Activated T-helper 1 cell treated with anti-CD3 and anti-CD28 coated beads, Interleukin-2, amount 50 U/mL, for 16 hours (primary cell): ENCODE data around the gene BCAR1.
"Not testable (repeated sequence)": the region's sequence is repeated elsewhere in the genome, so short reads cannot be mapped to it uniquely, and the experiment has no call there.

Experiments used
- DNase-seq, 2 donors: peaks; one replicate each; pipeline ENCODE4 v3.0.0-alpha.2; 2020; ENCODE audit warnings: low read depth in 1 of 2, low spot score in 1 of 2

The BCAR1 gene

GRCh38 chr16:75225678-75226515, 25.5 kb downstream of the BCAR1 start:
- DNase-seq: no peak

DNA sequence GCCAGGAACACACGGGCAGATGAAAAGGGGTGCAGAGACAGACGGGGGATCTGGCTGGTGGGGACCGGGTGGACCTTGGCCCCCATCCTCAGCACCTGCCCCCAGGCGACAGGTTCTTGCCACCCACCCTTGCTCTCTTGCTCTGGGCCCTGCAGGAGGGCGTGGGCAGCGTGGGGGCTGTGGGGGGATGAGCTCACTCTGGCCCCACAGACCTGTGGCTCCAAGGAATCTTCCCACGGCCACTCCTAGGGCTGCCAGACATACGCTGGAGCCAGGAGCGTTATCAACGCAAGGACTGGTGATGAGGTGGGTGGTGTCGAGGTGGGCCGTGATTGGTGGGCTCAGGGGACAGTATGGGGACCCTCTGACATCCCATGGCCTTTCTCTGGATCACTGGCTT, 26.3 kb downstream of the BCAR1 start:
- no peak for DNase-seq

GRCh38 chr16:75224306-75225082, 26.9 kb downstream of the BCAR1 start:
- no peak for DNase-seq

- not testable (repeated sequence) for DNase-seq
Measured at GRCh38 chr16:75223129-75223528, 28.3 kb downstream of the BCAR1 start.

DNA sequence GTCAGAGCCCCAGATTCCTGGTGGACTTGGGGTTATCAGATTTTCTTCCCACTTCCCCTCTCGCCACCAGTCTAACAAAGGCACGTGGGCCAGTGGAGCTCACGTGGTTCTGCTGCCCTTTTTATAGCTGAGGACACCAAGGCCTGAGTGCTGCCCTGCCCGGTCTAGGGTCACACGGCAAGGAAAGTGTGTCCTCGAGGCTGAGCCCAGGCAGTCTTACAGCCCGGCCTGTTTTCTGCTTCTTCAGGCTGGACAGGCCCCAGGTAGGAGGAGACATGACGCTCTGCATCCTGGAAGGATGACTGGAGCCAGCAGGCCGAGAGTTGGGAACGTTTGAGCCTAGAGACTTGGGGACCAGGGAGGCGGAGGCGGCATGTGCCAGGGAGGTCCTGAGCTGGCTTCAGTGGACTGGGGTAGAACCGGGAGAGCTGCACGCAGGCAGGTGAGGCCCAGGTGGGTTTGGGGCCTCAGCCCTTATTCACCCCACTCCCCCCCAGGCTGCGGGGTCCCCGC, 29.1 kb downstream of the BCAR1 start:
- no peak for DNase-seq

DNA sequence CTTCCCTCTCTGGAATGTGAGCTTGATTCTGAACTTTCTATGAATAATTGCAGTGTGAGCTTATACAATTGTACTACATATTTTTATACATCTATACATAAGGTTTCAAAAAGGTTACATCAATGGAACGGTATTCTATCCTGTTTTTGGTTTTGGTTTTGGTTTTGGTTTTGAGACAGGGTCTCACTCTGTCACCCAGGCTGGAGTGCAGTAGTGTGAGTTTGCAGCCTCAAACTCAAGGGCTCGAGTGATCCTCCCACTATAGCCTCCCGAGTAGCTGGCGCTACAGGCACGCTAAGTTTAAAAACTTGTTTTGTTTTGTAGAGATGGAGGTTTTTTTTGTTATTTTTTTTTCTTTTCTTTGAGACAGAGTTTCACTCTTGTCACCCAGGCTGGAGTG, 31.6 kb downstream of the BCAR1 start:
- no peak for DNase-seq

DNA sequence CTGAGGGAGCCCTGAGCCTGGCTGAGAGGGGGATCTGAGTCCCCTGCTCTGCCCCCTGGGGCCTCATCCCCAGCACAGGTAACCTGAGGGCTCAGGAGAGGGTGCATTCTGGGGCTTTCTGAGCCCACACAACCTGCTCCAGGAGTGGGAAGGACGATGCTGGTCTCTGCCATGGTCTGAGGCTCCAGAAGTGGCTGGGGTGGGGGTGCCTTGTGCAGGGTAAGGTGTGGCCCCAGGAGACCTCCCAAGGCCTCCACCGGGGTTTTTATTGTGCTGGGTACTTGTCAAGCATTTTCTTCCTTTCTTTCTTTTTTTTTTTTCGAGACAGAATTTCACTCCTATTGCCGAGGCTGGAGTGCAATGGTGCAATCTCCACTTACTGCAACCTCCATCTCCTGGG, 32.3 kb downstream of the BCAR1 start:
- no peak for DNase-seq

DNA sequence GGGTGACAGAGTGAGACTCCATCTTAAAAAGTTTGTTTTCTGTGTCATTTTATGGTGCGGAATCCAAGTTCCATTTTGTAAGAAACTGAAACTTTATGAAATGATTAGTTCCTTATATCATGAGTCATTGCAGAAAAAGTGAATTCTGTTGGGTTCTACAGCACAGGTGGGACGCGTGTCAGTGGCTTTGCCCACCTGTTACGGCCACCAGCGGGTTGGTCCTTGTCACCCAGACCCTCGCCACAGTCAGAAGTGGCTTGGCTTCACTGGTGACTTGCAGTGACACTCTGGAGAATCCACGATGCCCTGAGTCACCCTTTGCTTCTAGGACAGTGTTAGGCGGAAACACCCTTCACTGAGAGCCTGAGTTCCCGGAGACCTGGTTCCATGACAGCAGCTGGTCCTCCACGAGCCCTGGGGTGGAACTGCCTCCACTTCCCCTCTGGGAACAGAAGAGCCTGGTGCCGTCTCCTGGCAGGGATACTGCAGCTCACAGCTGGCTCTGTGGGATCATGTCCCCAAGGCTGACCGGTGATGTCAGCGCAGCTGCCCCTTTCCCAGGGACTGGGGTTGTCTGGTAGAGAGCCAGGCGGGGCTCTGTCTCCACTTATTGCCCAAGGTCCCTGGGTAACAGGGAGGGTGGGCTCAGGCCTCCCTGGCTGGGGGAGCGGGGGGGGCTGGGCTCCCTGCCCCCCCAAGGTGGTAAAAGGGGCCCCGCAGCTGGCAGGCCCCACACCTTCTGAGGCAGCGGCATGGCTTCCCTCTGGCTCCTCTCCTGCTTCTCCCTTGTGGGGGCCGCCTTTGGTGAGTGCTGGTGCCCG, 33.0 kb downstream of the BCAR1 start, which contains the start of gene CTRB1:
TSS of gene CTRB1 (plus strand) at position 733 of the 821 bp plus-strand sequence. CDS start at position 753, 20 bp downstream.
- no peak for DNase-seq

DNA sequence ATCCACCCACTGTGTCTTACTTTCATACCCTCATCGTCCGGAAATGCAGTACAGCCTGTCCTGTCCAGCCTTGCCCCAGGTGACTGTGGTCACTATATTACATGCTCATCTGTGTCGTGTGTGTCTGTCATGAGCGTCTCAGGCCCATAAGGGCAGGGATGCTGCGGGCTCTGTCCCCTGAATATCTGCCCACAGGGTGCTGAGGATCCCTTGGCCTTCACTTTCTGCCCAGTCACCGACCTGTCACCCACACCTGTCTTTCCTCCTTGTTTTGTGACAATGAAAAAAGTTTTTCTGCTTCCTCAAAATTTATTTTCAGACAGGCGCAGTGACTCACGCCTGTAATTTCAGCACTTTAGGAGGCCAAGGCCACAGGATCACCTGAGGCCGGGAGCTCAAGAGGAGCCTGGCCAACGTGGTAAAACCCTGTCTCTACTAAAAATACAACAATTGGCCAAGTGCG, 34.0 kb downstream of the BCAR1 start:
- no peak for DNase-seq

DNA sequence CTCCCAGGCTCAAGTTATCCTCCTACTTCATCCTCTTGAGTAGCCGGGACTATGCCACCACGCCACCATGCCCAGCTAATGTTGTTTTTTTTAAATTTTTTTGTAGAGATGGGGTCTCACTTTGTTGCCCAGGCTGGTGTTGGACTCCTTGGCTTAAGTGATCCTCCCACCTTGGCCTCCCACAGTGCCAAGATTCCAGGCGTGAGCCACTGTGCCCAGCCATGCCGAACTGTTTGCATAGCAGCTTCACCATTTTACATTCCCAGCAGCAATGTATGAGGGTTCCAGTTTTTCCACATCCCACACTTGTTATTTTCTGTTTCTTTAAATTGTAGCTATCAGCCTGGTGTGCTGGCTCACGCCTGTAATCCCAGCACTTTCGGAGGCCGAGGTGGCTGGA, 34.8 kb downstream of the BCAR1 start:
- DNase-seq: no peak

- DNase-seq: no peak
Measured at GRCh38 chr16:75216127-75216526, 35.3 kb downstream of the BCAR1 start.

GRCh38 chr16:75211286-75211685, 40.1 kb downstream of the BCAR1 start:
- DNase-seq: not testable (repeated sequence)

- DNase-seq: no peak
Measured at GRCh38 chr16:75209944-75210343, 41.5 kb downstream of the BCAR1 start.

DNA sequence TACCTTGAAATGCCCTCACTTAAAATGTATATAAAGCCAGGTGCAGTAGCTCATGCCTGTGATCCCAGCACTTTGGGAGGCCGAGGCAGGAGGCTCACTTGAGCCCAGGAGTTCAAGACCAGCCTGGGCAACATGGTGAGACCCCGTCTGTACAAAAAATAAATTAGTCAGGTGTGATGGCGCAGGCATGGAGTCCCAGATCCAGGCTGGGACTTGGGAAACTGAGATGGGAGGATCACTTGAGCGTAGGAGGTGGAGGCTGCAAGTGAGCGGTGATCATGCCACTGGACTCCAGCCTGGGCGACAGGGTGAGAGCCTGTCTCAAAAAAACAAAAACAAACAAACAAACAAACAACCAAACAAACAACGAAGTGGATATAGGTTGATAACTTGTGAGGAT, 41.9 kb downstream of the BCAR1 start:
- DNase-seq: not testable (repeated sequence)

DNA sequence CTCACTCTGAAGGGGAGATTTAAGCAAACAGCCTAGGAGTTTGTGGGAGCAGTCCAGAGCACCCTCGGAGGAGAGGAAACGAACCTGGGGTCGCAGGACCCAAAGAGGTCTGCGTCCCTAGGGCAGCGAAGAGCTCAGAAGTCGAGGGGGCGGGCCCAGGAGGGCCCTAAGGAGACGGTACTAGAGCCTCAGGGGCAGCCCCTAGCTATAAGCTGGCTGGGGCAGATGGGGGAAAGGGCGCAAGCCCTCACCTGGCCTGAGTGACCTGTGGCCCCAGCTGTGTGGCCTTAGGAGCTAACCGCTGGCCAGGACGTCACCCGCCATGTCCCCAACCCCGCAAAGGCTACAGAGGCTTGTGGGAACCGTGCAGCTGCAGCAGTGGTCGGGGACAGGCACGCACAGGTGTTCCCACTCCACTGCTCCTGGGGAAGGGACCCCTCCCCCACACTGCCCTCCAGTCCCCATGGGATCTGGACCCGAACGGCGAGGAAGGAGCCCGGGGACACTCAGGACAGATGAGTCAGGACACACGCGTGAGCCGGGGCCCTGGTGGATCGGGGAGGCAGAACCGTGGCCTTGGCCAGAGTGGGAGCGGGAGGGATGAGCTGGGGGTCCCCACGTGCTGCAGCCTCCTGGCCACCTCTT, 42.4 kb downstream of the BCAR1 start:
- DNase-seq: no peak

DNA sequence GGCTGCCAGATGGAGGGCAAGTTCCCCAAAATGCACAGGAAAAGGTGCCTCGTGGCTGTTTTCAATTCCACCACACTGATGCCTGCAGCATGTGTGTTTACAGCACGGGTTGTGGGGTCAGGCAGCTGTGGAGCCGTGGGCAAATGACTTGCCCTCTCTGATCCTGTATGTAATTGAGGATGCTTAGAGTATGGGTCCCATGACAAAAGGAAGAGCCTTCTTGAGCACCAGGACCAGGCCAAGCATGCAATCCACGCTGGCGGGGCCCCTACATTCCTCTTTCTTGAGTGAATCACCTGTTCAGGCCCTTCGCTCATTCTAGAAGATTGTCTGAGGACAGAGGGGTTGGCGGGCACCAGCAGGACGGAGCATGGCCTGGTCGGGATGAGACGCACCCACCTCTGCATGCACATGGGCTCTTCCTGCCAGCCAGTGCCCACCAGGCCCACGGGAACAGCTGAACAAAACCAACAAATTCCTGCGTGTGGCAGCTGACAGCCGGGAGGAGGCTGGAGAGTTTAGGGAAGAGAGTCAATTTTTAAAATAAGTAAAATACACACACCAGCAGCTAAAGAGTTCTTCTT, 43.1 kb downstream of the BCAR1 start:
- DNase-seq: no peak

- no peak for DNase-seq
Measured at GRCh38 chr16:75207831-75208230, 43.6 kb downstream of the BCAR1 start.

GRCh38 chr16:75206749-75207451, 44.5 kb downstream of the BCAR1 start, which contains the start of gene CTRB2:
Gene CTRB2, minus strand, starts transcription at chr16:75207161. Its CDS starts 20 bp downstream, at chr16:75207141.
- DNase-seq: no peak

GRCh38 chr16:75205961-75206748, 45.3 kb downstream of the BCAR1 start:
- not testable (repeated sequence) for DNase-seq
